ENCODE measurements around the gene GAPVD1. TPM values are rescaled to one million over a fixed set of nuclear protein-coding genes. Genes with fewer than 3 reads are reported as not detected.
A peak's percentile ranks its signal among the peaks of the same experiment; 100 is the strongest.
"Not testable (repeated sequence)": the region's sequence is repeated elsewhere in the genome, so short reads cannot be mapped to it uniquely, and the experiment has no call there.

Gene GAPVD1
- 10 to 100 TPM in 1 of 3 donors, 1 to 10 TPM in 2; 4.5 to 14.3 (median 6.2) TPM for polyA plus RNA-seq

GRCh38 chr9:125261501-125262293, at the start of gene GAPVD1:
Gene GAPVD1, plus strand, starts transcription at chr9:125261826. Its CDS starts 37,096 bp downstream, at chr9:125298922.
- no peak within 1 kb of the TSS for H3K27ac ChIP-seq (ENCODE audit: low read depth, low read length)
- 2% methylated on average over 64 to 72 of the region's 72 CpGs for WGBS, 3 donors

- no peak overlapping the region for H3K27ac ChIP-seq (ENCODE audit: low read depth, low read length)
- 78 to 89% (median 84%) methylated on average over 5 of the region's 5 CpGs for WGBS, 3 donors
These were observed 47.4 kb upstream of the GAPVD1 start for GRCh38 chr9:125214186-125214585.

- WGBS, 3 donors = 95 to 97% (median 96%) methylated on average over 3 of the region's 3 CpGs
- no peak overlapping the region for H3K27ac ChIP-seq (ENCODE audit: low read depth, low read length)
These were observed 43.0 kb upstream of the GAPVD1 start for GRCh38 chr9:125218621-125219020.

GRCh38 chr9:125224858-125225257, 36.8 kb upstream of the GAPVD1 start:
- H3K27ac ChIP-seq (ENCODE audit: low read depth, low read length) = not testable (repeated sequence)

DNA sequence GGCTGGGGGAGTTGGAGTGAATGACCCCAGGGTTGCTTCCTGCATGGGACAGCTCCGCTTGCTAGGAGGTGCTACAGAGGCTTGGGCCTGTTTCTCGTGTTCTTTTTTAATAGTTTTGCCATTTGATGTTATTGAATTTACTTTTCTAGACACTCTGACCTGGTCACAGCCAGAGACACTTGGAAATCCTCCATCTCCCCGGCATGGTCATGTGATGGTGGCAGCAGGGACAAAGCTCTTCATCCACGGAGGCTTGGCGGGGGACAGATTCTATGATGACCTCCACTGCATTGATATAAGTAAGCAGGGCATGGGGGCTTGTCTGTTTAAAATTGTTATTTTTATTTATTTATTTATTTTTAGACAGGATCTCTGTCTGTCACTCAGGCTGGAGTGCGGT, 33.9 kb upstream of the GAPVD1 start:
- no peak overlapping the region for H3K27ac ChIP-seq (ENCODE audit: low read depth, low read length)
- WGBS, 3 donors = 92 to 96% (median 96%) methylated on average over 6 of the region's 6 CpGs

- H3K27ac ChIP-seq (ENCODE audit: low read depth, low read length) = no peak overlapping the region
- 32 to 55% (median 55%) methylated on average over 3 of the region's 3 CpGs for WGBS, 3 donors
These were observed 27.9 kb upstream of the GAPVD1 start for GRCh38 chr9:125233678-125234077.

DNA sequence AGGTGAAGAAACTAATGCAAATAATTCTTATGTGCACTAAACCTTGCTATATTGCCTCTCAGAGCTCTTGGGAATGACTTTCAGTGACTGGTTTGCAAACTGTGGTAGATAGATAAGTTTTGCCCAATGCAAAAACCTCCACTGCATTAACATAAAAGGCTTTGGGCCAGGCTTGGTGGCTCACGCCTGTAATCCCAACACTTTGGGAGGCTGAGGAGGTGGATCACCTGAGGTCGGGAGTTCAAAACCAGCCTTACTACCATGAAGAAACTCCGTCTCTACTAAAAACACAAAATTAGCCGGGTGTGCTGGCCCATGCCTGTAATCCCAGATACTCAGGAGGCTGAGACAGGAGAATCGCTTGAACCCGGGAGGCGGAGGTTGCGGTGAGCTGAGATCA, 27.5 kb upstream of the GAPVD1 start:
- 83 to 95% (median 91%) methylated on average over 8 of the region's 8 CpGs for WGBS, 3 donors
- H3K27ac ChIP-seq (ENCODE audit: low read depth, low read length) = not testable (repeated sequence)

GRCh38 chr9:125235804-125236519, 25.7 kb upstream of the GAPVD1 start:
- WGBS, 3 donors = 32 to 56% (median 55%) methylated on average over 5 of the region's 5 CpGs
- no peak overlapping the region for H3K27ac ChIP-seq (ENCODE audit: low read depth, low read length)

- WGBS, 3 donors = 33 to 70% (median 69%) methylated on average over 5 of the region's 5 CpGs
- not testable (repeated sequence) for H3K27ac ChIP-seq (ENCODE audit: low read depth, low read length)
These were observed 25.0 kb upstream of the GAPVD1 start for GRCh38 chr9:125236520-125237159.

DNA sequence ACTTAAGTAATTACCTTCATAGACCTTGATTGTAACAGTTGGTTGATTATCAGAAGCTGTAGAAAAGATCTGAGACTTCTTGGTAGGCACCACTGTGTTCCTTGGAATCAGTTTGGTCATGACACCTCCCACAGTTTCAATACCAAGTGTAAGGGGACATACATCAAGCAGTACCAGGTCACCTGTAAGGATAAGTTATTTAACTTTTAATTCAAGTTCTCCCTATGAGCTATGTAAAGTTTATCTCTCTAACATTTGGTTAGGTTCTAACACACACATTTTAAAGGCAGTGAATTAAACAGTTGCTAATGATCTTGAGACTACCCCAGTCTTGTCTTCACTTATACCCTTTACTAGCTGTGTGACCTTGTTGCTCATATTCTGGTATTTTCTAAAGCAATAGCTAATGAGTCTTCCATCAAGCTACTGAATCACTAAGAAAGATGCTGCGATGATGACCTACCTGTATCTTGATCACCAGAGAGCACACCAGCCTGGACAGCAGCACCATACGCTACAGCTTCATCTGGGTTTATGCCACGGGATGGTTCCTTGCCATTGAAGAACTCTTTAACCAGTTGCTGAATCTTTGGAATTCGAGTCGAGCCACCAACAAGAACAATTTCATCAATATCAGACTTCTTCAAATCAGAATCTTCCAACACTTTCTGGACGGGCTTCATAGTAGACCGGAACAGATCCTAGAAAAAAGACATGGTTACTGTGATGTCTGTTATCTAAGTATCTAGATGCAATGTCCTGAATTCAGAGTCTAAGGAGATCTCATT, 23.3 kb upstream of the GAPVD1 start:
- no peak overlapping the region for H3K27ac ChIP-seq (ENCODE audit: low read depth, low read length)
- 37 to 80% (median 76%) methylated on average over 7 of the region's 7 CpGs for WGBS, 3 donors

DNA sequence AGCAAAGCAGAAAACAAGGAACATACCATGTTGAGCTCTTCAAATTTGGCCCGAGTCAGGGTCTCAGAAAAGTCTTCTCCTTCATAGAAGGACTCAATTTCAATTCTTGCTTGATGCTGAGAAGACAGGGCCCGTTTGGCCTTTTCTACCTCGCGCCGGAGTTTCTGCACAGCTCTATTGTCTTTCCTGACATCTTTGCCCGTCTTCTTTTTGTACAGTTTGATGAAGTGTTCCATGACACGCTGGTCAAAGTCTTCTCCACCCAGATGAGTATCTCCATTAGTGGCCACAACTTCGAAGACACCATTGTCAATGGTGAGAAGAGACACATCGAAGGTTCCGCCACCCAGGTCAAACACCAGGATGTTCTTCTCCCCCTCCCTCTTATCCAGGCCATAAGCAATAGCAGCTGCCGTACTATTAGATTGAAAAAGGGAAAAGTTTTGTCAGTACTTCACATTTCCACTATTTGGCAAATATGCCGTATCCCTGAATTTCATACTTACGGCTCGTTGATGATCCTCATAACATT, 22.6 kb upstream of the GAPVD1 start:
- 44 to 73% (median 70%) methylated on average over 14 of the region's 14 CpGs for WGBS, 3 donors
- no peak overlapping the region for H3K27ac ChIP-seq (ENCODE audit: low read depth, low read length)

GRCh38 chr9:125239631-125240597, 21.7 kb upstream of the GAPVD1 start:
- H3K27ac ChIP-seq (ENCODE audit: low read depth, low read length) = no peak overlapping the region
- 9 to 16% (median 14%) methylated on average over 8 of the region's 8 CpGs for WGBS, 3 donors

- no peak overlapping the region for H3K27ac ChIP-seq (ENCODE audit: low read depth, low read length)
- WGBS, 3 donors = 0% methylated on average over 33 of the region's 33 CpGs
These were observed 21.0 kb upstream of the GAPVD1 start for GRCh38 chr9:125240649-125240999.

DNA sequence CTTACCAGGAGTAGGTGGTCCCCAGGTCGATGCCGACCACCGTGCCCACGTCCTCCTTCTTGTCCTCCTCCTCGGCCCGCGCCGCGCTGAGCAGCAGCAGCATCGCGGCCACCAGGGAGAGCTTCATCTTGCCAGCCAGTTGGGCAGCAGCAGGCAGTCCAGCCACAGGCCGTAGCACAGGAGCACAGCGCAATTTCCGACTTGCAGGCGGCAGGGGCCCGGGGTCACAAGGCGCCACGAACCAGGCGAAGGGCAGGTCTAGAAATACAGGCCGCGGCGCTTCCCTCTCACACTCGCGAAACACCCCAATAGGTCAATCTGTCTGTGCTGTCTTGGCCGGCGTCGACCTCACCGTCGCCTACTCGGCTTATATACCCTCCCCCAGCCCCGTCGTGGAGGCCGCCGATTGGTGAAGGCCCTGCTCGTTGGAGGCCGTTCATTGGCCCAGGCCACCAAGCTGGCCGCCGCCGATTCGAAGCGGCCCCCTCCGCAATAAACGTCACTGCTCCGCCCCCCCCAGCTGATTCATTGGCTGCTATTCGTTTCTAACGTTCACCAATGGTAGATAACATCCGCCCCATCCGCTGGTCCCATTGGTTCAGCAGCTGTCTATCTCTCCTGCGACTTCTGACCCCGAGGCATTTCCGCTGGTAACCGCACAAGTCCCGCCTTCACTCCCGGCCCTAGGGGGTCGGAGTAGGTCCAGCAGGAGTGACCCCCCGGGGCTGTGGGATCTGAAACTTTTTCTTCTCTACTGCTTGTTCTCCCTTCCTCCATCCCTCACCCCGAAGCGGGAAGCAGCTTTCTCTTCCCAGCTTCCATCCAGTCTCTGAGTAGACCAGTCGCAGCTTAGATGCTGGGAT, 20.4 kb upstream of the GAPVD1 start, which contains the start of gene HSPA5:
Gene HSPA5, minus strand, starts transcription at position 344 of the 863 bp plus-strand sequence. Its CDS starts 217 bp downstream, at position 127.
- peak within 1 kb of the TSS; percentile 73 for H3K27ac ChIP-seq (ENCODE audit: low read depth, low read length)
- 0 to 1% (median 0%) methylated on average over 57 to 59 of the region's 59 CpGs for WGBS, 3 donors

DNA sequence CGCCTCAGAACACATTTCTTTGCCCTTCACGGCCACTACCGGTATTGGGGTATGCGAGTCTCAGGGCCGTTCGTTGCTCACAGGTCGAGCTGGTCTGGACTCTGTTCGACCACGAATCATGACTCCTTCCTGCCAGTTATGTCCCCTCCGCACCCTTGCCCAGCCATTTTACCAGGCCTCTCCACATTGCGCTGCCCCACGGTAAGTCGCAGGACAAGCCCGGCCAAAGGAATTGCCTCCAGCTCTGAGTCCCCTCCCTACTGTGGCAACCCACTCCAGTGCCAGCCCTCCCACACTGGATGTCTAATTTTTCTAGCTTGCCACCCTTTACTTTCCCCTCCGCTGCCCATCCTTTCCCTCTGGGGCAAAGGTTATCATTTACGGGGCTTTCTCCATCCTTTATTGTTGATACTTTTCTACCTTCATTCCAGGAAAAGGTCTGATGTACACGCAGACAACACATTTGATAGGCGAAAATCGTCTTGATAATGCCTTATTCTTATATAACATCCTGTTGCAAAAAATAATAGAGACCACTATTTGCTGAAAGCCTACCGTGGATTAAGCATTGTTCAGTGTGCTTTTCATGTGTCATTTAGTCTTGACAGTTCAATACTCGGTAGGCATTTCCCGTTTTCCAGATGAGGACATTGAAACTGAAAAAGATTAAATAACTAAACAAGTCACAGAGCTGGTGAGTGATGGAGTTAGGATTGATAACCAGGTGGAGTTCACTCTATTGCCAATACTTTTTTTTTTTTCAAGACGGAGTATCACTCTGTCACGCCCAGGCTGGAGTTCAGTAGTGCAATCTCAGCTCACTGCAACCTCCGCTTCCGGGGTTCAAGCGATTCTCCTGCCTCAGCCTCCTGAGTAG, 19.5 kb upstream of the GAPVD1 start:
- 19 to 21% (median 21%) methylated on average over 27 of the region's 27 CpGs for WGBS, 3 donors
- peak overlapping the region; percentile 73 for H3K27ac ChIP-seq (ENCODE audit: low read depth, low read length)
